K562 (cell line): ENCODE measurements around the gene E2F1. TPM values are rescaled to one million over a fixed set of nuclear protein-coding genes. Genes with fewer than 3 reads are reported as not detected.

Source experiments
- ASH1L ChIP-seq: fragments of 450-650 bp; IDR thresholded peaks from 2 replicates; pipeline ENCODE4 v1.6.1; 2018; ENCODE audit warnings: borderline replicate concordance, mild to moderate bottlenecking, low read depth; ENCODE audit not compliant: partially characterized antibody
- BCL6 ChIP-seq: fragments of 250-450 bp; sonication (Bioruptor Pico); IDR thresholded peaks from 2 replicates; pipeline ENCODE4 v1.4.0; 2020
- BCOR ChIP-seq: fragments of 450-650 bp; IDR thresholded peaks from 2 replicates; pipeline ENCODE4 v1.6.1; 2016
- CHCHD3 ChIP-seq: fragments of 250-450 bp; sonication (Bioruptor Pico); IDR thresholded peaks from 2 replicates; pipeline ENCODE4 v2.1.2; 2022; ENCODE audit warnings: mild to moderate bottlenecking
- CREBBP ChIP-seq: IDR thresholded peaks from one replicate; pipeline ENCODE4 v1.6.1; 2012; ENCODE audit warnings: low read depth, mild to moderate bottlenecking, control low read depth, inconsistent platforms, low read length
- CTCFL ChIP-seq: IDR thresholded peaks from 2 replicates; pipeline ENCODE4 v1.6.1; 2011; ENCODE audit warnings: borderline replicate concordance, low read depth, mild to moderate bottlenecking, moderate library complexity, low read length; ENCODE audit not compliant: insufficient read depth, poor library complexity, severe bottlenecking
- CXXC5 ChIP-seq: fragments of 250-450 bp; sonication (Bioruptor Pico); IDR thresholded peaks from 2 replicates; pipeline ENCODE4 v1.8.0; 2022; ENCODE audit warnings: inconsistent platforms, mild to moderate bottlenecking, moderate library complexity
- DIDO1 ChIP-seq: fragments of 450-650 bp; IDR thresholded peaks from 2 replicates; pipeline ENCODE4 v1.6.1; 2016; ENCODE audit warnings: low read depth, missing biosample characterization, missing genetic modification characterization
- ETV5 ChIP-seq: sonication (generic); formaldehyde crosslinking; IDR thresholded peaks from 2 replicates; pipeline ENCODE4 v1.4.0; 2020; ENCODE audit warnings: low read depth, mild to moderate bottlenecking, missing genetic modification reagents
- FOXJ2 ChIP-seq: fragments of 200-800 bp; sonication (Bioruptor generic); IDR thresholded peaks from 2 replicates; pipeline ENCODE4 v1.6.1; 2016; ENCODE audit warnings: missing genetic modification characterization, missing compliant biosample characterization
- GATA2 ChIP-seq: sonication (generic); formaldehyde crosslinking; IDR thresholded peaks from 2 replicates; pipeline ENCODE4 v1.4.0; 2020; ENCODE audit warnings: mild to moderate bottlenecking, missing genetic modification reagents
- HDAC6 ChIP-seq: IDR thresholded peaks from 2 replicates; pipeline ENCODE4 v1.6.1; 2012; ENCODE audit warnings: low read depth, mild to moderate bottlenecking, control low read depth, inconsistent platforms, low read length, moderate library complexity
- KDM1A ChIP-seq, 2 experiments: fragments of 450-650 bp; IDR thresholded peaks; 2 replicates each; pipeline ENCODE4 v1.6.1; 2016; ENCODE audit warnings: mild to moderate bottlenecking in 2 of 2
- LEF1 ChIP-seq: fragments of 450-650 bp; IDR thresholded peaks from 2 replicates; pipeline ENCODE4 v1.6.1; 2016; ENCODE audit warnings: mild to moderate bottlenecking
- NFYB ChIP-seq: IDR thresholded peaks from 2 replicates; pipeline ENCODE4 v1.6.1; 2011; ENCODE audit warnings: mild to moderate bottlenecking, moderate library complexity; ENCODE audit not compliant: insufficient read length; ENCODE audit errors: extremely low read depth
- NR2C2 ChIP-seq, 2 experiments: fragments of 200-800 bp in 1 of 2; sonication (Bioruptor generic) in 1 of 2; sonication (generic) in 1 of 2; formaldehyde crosslinking in 1 of 2; IDR thresholded peaks; 2 replicates each; pipeline versions ENCODE4 v1.6.1 to v1.8.0; 2016 to 2022; ENCODE audit warnings: mild to moderate bottlenecking in 1 of 2, missing compliant biosample characterization in 1 of 2, missing genetic modification characterization in 1 of 2, missing genetic modification reagents in 1 of 2
- SMAD2 ChIP-seq: fragments of 150-350 bp; IDR thresholded peaks from 2 replicates; pipeline ENCODE4 v1.6.1; 2014; ENCODE audit warnings: low read depth, mild to moderate bottlenecking, low read length
- SMARCC2 ChIP-seq: fragments of 450-650 bp; IDR thresholded peaks from 2 replicates; pipeline ENCODE4 v1.6.1; 2017; ENCODE audit warnings: antibody characterized with exemption, moderate library complexity, mild to moderate bottlenecking, low read depth
- SOX6 ChIP-seq: fragments of 450-650 bp; IDR thresholded peaks from 2 replicates; pipeline ENCODE4 v1.6.1; 2014; ENCODE audit warnings: mild to moderate bottlenecking
- STAT5A ChIP-seq: IDR thresholded peaks from 2 replicates; pipeline ENCODE4 v1.6.1; 2012; ENCODE audit warnings: low read length, inconsistent platforms, borderline replicate concordance
- UBTF ChIP-seq, 2 experiments: IDR thresholded peaks; 2 replicates each; pipeline ENCODE4 v1.6.1; 2012; ENCODE audit warnings: improper control_type of control experiment in 2 of 2, low read depth in 2 of 2, low read length in 2 of 2, borderline replicate concordance in 1 of 2
- ZBTB12 ChIP-seq: fragments of 250-450 bp; sonication (Bioruptor Pico); IDR thresholded peaks from 2 replicates; pipeline ENCODE4 v1.4.0; 2020
- ZC3H8 ChIP-seq: fragments of 450-650 bp; IDR thresholded peaks from 2 replicates; pipeline ENCODE4 v1.6.1; 2017
- ZNF134 ChIP-seq: fragments of 250-450 bp; sonication (Bioruptor Pico); conservative IDR thresholded peaks from 2 replicates; pipeline ENCODE4 v1.4.0; 2020
- ZNF143 ChIP-seq: sonication (generic); formaldehyde crosslinking; IDR thresholded peaks from 2 replicates; pipeline ENCODE4 v1.9.0; 2022; ENCODE audit warnings: mild to moderate bottlenecking, missing genetic modification reagents
- ZNF668 ChIP-seq: fragments of 250-450 bp; sonication (Bioruptor Pico); IDR thresholded peaks from 2 replicates; pipeline ENCODE4 v1.8.0; 2022; ENCODE audit warnings: mild to moderate bottlenecking, inconsistent platforms
- polyA plus RNA-seq, 8 experiments: library from polyadenylated mRNA; depleted of rRNA in 4 of 8; stranded (reverse) in 5 of 8; unstranded in 3 of 8; fragments of >200 nt; fragmentation: Nextera tagmentation in 2 of 8; fragmentation: Illumina TruSeq in 1 of 8; extraction: Ambion mirVana in 2 of 8; extraction: Trizol in 1 of 8; gene quantifications; 2 replicates each; pipeline versions ENCODE4 v1.2.1 to v1.2.3, GENCODE V29; 2011 to 2014; ENCODE audit warnings: inconsistent platforms in 1 of 8, missing spikeins in 1 of 8
- total RNA-seq, 7 experiments: library from RNA; depleted of rRNA in 6 of 7; stranded (reverse); fragments of >200 nt in 6 of 7; fragmentation: Illumina TruSeq in 2 of 7; extraction: Trizol in 2 of 7; gene quantifications; 2 replicates each; pipeline versions ENCODE4 v1.2.1 to v1.2.3, GENCODE V29; 2011 to 2021; ENCODE audit warnings: low replicate concordance in 1 of 7

E2F1 gene
- total and polyA plus RNA-seq, 9 of the 15 experiments (the other 6 are each of a cell fraction or from before 2014, with no cell fraction given): 0.14 to 30.6 (median 13.1) TPM

GRCh38 chr20:33672426-33673113, 13.6 kb downstream of the E2F1 start (continued):
- TF ChIP-seq ZBTB12 (CRISPR knock-in tag): no peak
- TF ChIP-seq BCL6 (CRISPR knock-in tag): no peak
- no peak for TF ChIP-seq CREBBP
- TF ChIP-seq GATA2 (CRISPR knock-in tag): no peak
- TF ChIP-seq SOX6: no peak
- TF ChIP-seq CTCFL: no peak
- TF ChIP-seq UBTF (IDR thresholded peaks at IDR 0.05; ENCODE audit: borderline replicate concordance in 1 of 2, low read depth in 2 of 2, low read length in 2 of 2): no peak
- no peak for TF ChIP-seq CHCHD3 (CRISPR knock-in tag)
- no peak for TF ChIP-seq ZNF143 (CRISPR knock-in tag)
- no peak for TF ChIP-seq ZNF668 (CRISPR knock-in tag)
- TF ChIP-seq CXXC5 (CRISPR knock-in tag): no peak
- TF ChIP-seq HDAC6: no peak
- TF ChIP-seq LEF1: no peak
- TF ChIP-seq KDM1A (IDR thresholded peaks at IDR 0.05): peak in 1 of 2 experiments; percentile 51; a peak in 1 of 4 replicates
- TF ChIP-seq DIDO1 (tag): no peak
- peak; percentile 63 for TF ChIP-seq BCOR
- TF ChIP-seq FOXJ2: no peak
- no peak for TF ChIP-seq ASH1L
- TF ChIP-seq NFYB: no peak
- TF ChIP-seq SMARCC2: no peak
- TF ChIP-seq STAT5A: no peak
- TF ChIP-seq ETV5: no peak
- no peak for TF ChIP-seq NR2C2 (CRISPR knock-in tag; IDR thresholded peaks at IDR 0.05)
- no peak for TF ChIP-seq NR2C2 (tag; IDR thresholded peaks at IDR 0.05)
- TF ChIP-seq SMAD2: no peak
- TF ChIP-seq ZC3H8: no peak
- no peak for TF ChIP-seq ZNF134 (CRISPR knock-in tag)
